Muscle of arm (tissue), 12 donors: Measurements from ENCODE around the gene BCL2L13. TPM values are rescaled to one million over a fixed set of nuclear protein-coding genes. Genes with fewer than 3 reads are reported as not detected.
"Not testable (repeated sequence)": the region's sequence is repeated elsewhere in the genome, so short reads cannot be mapped to it uniquely, and the experiment has no call there.

ENCODE experiments used
- DNase-seq: peaks from one replicate; pipeline ENCODE4 v3.0.0-alpha.2; 2013
- polyA plus RNA-seq, 12 donors: library from polyadenylated mRNA; unstranded; fragments of 120-200 nt; gene quantifications; one replicate each; pipeline ENCODE4 v1.2.1, GENCODE V29; 2013; ENCODE audit not compliant: insufficient read length in 12 of 12

BCL2L13 gene
- polyA plus RNA-seq, 12 donors = 36.9 to 58.3 (median 46.3) TPM; not detected in 1

- DNase-seq = no peak
These were observed 45.7 kb downstream of the BCL2L13 start for GRCh38 chr22:17684245-17684644.

GRCh38 chr22:17692841-17693240 is 54.3 kb downstream of the BCL2L13 start:
- DNase-seq = no peak

- DNase-seq = no peak
These were observed 55.6 kb downstream of the BCL2L13 start for GRCh38 chr22:17694193-17694592.

- DNase-seq = no peak
These were observed 56.2 kb downstream of the BCL2L13 start for GRCh38 chr22:17694752-17695151.

- no peak for DNase-seq
These were observed 57.4 kb downstream of the BCL2L13 start for GRCh38 chr22:17695986-17696385.

GRCh38 chr22:17697196-17697595 is 58.6 kb downstream of the BCL2L13 start:
- DNase-seq = not testable (repeated sequence)

- not testable (repeated sequence) for DNase-seq
These were observed 59.7 kb downstream of the BCL2L13 start for GRCh38 chr22:17698276-17698675.

GRCh38 chr22:17698948-17699347 is 60.4 kb downstream of the BCL2L13 start:
- no peak for DNase-seq

- DNase-seq = no peak
These were observed 61.3 kb downstream of the BCL2L13 start for GRCh38 chr22:17699696-17700340.

GRCh38 chr22:17700778-17701177 is 62.2 kb downstream of the BCL2L13 start:
- no peak for DNase-seq

GRCh38 chr22:17703811-17704210 is 65.3 kb downstream of the BCL2L13 start:
- DNase-seq = no peak

GRCh38 chr22:17705546-17705945 is 67.0 kb downstream of the BCL2L13 start:
- DNase-seq = no peak

GRCh38 chr22:17705951-17706900 is 67.7 kb downstream of the BCL2L13 start:
- DNase-seq = peak; percentile 23

GRCh38 chr22:17706947-17707346 is 68.4 kb downstream of the BCL2L13 start:
- no peak for DNase-seq

- no peak for DNase-seq
These were observed 69.0 kb downstream of the BCL2L13 start for GRCh38 chr22:17707526-17707925.

GRCh38 chr22:17710023-17710422 is 71.5 kb downstream of the BCL2L13 start:
- DNase-seq = no peak

GRCh38 chr22:17712441-17712840 is 73.9 kb downstream of the BCL2L13 start:
- DNase-seq = no peak

- no peak for DNase-seq
These were observed 78.0 kb downstream of the BCL2L13 start for GRCh38 chr22:17716529-17716928.

GRCh38 chr22:17717708-17718107 is 79.2 kb downstream of the BCL2L13 start:
- no peak for DNase-seq

- DNase-seq = no peak
These were observed 81.4 kb downstream of the BCL2L13 start for GRCh38 chr22:17719911-17720310.

GRCh38 chr22:17724241-17724640 is 85.7 kb downstream of the BCL2L13 start:
- no peak for DNase-seq

- DNase-seq = no peak
These were observed 86.3 kb downstream of the BCL2L13 start for GRCh38 chr22:17724678-17725499.
